Vagina (tissue), 2 donors: Measurements from ENCODE around the gene KCNJ4.
"Not testable (repeated sequence)": the region's sequence is repeated elsewhere in the genome, so short reads cannot be mapped to it uniquely, and the experiment has no call there.

Experiments
- POLR2A ChIP-seq, 2 donors: fragments of 450-650 bp; IDR thresholded peaks; one replicate each; pipeline ENCODE4 v1.6.1; 2017; ENCODE audit warnings: antibody characterized with exemption in 2 of 2, mild to moderate bottlenecking in 2 of 2, moderate library complexity in 2 of 2
- TF ChIP-seq, protein P1 (sequence below), 3 experiments: fragments of 450-650 bp in 2 of 3; fragments of 200-600 bp in 1 of 3; sonication (generic) in 1 of 3; IDR thresholded peaks; one replicate each; pipeline ENCODE4 v1.5.1; 2017 to 2019; ENCODE audit warnings: antibody characterized with exemption in 3 of 3, mild to moderate bottlenecking in 2 of 3, moderate library complexity in 2 of 3

DNA sequence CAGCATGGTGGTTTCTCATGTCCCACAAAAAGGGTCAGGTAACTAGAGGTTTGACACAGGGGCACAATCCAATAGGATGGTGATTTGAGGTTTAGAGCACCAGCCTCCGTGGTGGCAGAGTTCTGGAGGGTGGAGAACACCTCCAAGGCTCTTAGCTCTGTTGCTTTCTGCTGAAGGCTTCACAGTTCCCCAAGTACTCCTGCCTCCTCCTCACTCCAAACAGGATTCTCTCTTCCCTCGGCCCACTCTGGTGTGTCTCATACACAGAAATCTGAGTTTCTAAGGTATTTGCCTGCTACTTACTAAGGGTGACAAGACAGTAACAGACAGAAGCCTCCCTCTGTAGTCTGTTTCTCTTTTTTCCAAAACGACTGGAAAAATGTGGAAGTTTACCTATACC is 73.6 kb downstream of the KCNJ4 start:
- not testable (repeated sequence) for TF ChIP-seq POLR2A (IDR thresholded peaks at IDR 0.05)
- TF ChIP-seq, protein P1, sequence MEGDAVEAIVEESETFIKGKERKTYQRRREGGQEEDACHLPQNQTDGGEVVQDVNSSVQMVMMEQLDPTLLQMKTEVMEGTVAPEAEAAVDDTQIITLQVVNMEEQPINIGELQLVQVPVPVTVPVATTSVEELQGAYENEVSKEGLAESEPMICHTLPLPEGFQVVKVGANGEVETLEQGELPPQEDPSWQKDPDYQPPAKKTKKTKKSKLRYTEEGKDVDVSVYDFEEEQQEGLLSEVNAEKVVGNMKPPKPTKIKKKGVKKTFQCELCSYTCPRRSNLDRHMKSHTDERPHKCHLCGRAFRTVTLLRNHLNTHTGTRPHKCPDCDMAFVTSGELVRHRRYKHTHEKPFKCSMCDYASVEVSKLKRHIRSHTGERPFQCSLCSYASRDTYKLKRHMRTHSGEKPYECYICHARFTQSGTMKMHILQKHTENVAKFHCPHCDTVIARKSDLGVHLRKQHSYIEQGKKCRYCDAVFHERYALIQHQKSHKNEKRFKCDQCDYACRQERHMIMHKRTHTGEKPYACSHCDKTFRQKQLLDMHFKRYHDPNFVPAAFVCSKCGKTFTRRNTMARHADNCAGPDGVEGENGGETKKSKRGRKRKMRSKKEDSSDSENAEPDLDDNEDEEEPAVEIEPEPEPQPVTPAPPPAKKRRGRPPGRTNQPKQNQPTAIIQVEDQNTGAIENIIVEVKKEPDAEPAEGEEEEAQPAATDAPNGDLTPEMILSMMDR (IDR thresholded peaks at IDR 0.05), result not testable (repeated sequence)
